AG04450 (cell line): ENCODE data around the gene FGGY. TPM values are rescaled to one million over a fixed set of nuclear protein-coding genes. Genes with fewer than 3 reads are reported as not detected.
"Not testable (repeated sequence)": the region's sequence is repeated elsewhere in the genome, so short reads cannot be mapped to it uniquely, and the experiment has no call there.

Experiments
- CTCF ChIA-PET: fragments of 300-600, 350-600 bp; formaldehyde crosslinking; extraction: SDS; loops from one replicate; lab custom pipeline; 2022; ENCODE audit warnings: antibody characterized with exemption, inconsistent platforms; lab: Charles Lee
- POLR2A ChIA-PET: fragments of 350-600 bp; formaldehyde crosslinking; extraction: SDS; loops from one replicate; lab custom pipeline; 2021; ENCODE audit warnings: antibody characterized with exemption, inconsistent platforms; lab: Yijun Ruan, JAX
- DNase-seq: peaks from one replicate; pipeline ENCODE4 v3.0.0-alpha.2; 2011; ENCODE audit warnings: low read depth, low spot score
- H3K27ac ChIP-seq: one replicate; pipeline ENCODE4 v1.5.1; 2012; ENCODE audit warnings: low read depth, low read length, control low read depth
- H3K27me3 ChIP-seq: one replicate; pipeline ENCODE4 v1.6.0; 2012; ENCODE audit warnings: low read length; ENCODE audit not compliant: control insufficient read depth, insufficient read depth
- H3K4me3 ChIP-seq: 2 replicates; pipeline ENCODE4 v1.5.1; 2011; ENCODE audit warnings: mild to moderate bottlenecking, low read depth, low read length, control low read depth
- H3K9me3 ChIP-seq: 2 replicates; pipeline ENCODE4 v1.5.1; 2012; ENCODE audit warnings: low read length; ENCODE audit not compliant: control insufficient read depth, insufficient read depth
- polyA minus RNA-seq: library from RNA; depleted of rRNA, polyadenylated mRNA; stranded (reverse); fragments of >200 nt; gene quantifications from 2 replicates; pipeline ENCODE4 v1.2.3, GENCODE V29; 2011; rRNA and poly(A)+ RNA removed
- polyA plus RNA-seq: library from polyadenylated mRNA; depleted of rRNA; stranded (reverse); fragments of >200 nt; gene quantifications from 2 replicates; pipeline ENCODE4 v1.2.3, GENCODE V29; 2011; rRNA removed
- TF ChIP-seq, protein P1 (sequence below): IDR thresholded peaks from 2 replicates; pipeline ENCODE4 v1.5.1; 2011; ENCODE audit warnings: low read depth, low read length, control low read depth, inconsistent platforms

Gene FGGY, protein sequence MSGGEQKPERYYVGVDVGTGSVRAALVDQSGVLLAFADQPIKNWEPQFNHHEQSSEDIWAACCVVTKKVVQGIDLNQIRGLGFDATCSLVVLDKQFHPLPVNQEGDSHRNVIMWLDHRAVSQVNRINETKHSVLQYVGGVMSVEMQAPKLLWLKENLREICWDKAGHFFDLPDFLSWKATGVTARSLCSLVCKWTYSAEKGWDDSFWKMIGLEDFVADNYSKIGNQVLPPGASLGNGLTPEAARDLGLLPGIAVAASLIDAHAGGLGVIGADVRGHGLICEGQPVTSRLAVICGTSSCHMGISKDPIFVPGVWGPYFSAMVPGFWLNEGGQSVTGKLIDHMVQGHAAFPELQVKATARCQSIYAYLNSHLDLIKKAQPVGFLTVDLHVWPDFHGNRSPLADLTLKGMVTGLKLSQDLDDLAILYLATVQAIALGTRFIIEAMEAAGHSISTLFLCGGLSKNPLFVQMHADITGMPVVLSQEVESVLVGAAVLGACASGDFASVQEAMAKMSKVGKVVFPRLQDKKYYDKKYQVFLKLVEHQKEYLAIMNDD
- 11.8 and 12.6 TPM in 2 replicates for polyA plus RNA-seq
- 24.2 and 25.0 TPM in 2 replicates for polyA minus RNA-seq

DNA sequence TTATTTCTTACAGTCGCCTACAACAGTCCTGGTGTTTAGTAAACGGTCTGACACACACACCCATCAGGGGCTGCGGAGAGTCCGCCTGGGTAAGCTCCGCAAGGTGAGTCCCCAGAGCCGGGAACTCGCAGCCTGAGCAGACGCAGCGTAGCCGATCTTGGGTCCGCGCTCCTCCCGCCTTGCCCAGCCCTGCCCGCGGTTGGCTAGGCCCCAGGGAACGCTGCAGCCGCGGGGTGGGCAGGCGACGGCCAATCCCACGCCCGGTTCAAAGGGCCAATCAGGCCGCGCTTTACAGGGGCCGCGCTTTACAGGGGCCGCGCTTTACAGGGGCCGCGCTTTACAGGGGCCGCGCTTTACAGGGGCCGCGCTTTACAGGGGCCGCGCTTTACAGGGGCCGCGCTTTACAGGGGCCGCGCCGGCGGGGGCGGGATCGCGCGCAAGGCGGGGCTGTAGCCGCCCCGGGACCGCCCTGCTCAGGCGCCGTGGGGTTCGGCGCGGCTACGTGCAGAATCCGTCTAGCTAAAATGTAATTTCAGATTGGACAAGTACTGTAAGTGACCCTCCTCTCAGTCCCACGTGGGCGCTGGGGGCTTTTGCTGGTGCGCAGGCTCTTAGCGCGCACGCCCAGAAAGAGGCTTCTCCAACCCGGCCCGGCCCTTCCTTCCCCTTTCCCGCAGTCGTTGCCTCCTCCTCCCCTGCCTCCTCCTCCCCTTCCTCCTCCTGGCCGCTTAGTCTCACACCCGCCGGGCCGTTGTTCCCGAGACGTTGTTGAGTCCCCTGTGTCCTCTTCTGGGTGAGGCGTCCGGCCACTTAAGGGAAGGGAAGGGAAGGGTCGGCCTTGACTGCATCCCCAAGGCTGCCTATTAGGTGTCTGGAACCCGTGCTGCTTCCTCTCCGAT, at the start of gene FGGY:
Gene FGGY (plus strand): TSS at position 737 of the 899 bp plus-strand sequence. CDS start 24,456 bp downstream, outside the sequence.
- peak within 1 kb of the TSS; percentile 69 for H3K4me3 ChIP-seq
- H3K27me3 ChIP-seq: no peaks in the 10 kb centered on the region
- POLR2A ChIA-PET: interaction anchor here (0.6 to 2.0 kb wide), 12 partner anchors 54 to 513 kb away, joined by 3 to 17 read pairs (median 4); partner anchors contain the start of gene JUN
- CTCF ChIA-PET: interaction anchor here (0.7 to 1.7 kb wide), 4 partner anchors 65 to 403 kb away, joined by 3 to 10 read pairs (median 3); no protein-coding TSS in a partner anchor
- TF ChIP-seq, protein P1, sequence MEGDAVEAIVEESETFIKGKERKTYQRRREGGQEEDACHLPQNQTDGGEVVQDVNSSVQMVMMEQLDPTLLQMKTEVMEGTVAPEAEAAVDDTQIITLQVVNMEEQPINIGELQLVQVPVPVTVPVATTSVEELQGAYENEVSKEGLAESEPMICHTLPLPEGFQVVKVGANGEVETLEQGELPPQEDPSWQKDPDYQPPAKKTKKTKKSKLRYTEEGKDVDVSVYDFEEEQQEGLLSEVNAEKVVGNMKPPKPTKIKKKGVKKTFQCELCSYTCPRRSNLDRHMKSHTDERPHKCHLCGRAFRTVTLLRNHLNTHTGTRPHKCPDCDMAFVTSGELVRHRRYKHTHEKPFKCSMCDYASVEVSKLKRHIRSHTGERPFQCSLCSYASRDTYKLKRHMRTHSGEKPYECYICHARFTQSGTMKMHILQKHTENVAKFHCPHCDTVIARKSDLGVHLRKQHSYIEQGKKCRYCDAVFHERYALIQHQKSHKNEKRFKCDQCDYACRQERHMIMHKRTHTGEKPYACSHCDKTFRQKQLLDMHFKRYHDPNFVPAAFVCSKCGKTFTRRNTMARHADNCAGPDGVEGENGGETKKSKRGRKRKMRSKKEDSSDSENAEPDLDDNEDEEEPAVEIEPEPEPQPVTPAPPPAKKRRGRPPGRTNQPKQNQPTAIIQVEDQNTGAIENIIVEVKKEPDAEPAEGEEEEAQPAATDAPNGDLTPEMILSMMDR: no peak
- no peaks in the 10 kb centered on the region; the same call in 1 of the 2 replicates for H3K9me3 ChIP-seq
- peak; percentile 98 for DNase-seq
- H3K27ac ChIP-seq: peak within 1 kb of the TSS; percentile 84

DNA sequence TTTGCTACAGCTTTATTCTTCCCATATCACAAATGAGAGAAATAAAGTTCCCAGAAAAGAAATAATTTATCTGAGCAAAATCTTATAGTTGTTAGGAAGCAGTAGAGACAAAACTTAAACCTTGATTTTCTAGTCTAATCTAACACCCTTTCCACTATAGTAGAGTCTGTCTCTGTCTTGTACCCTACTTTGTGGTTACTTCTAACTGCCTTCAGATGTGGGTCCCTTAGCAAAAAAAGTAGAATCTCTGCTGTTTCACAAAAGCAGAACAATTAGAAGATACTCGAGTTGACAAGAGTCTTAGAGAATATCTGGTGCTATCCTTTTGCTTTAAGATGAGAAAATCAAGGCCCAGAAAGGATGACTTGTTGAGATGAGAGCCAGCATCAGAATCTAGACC, 48.1 kb upstream of the FGGY start:
- CTCF ChIA-PET: no interaction called here
- POLR2A ChIA-PET: no interaction called here
- no peak overlapping the region for H3K4me3 ChIP-seq
- H3K27ac ChIP-seq: no peak overlapping the region
- no peak for DNase-seq
- no peaks in the 10 kb centered on the region for H3K27me3 ChIP-seq
- peaks cover 7% of the 10 kb centered on the region for H3K9me3 ChIP-seq
- TF ChIP-seq, protein P1: no peak

DNA sequence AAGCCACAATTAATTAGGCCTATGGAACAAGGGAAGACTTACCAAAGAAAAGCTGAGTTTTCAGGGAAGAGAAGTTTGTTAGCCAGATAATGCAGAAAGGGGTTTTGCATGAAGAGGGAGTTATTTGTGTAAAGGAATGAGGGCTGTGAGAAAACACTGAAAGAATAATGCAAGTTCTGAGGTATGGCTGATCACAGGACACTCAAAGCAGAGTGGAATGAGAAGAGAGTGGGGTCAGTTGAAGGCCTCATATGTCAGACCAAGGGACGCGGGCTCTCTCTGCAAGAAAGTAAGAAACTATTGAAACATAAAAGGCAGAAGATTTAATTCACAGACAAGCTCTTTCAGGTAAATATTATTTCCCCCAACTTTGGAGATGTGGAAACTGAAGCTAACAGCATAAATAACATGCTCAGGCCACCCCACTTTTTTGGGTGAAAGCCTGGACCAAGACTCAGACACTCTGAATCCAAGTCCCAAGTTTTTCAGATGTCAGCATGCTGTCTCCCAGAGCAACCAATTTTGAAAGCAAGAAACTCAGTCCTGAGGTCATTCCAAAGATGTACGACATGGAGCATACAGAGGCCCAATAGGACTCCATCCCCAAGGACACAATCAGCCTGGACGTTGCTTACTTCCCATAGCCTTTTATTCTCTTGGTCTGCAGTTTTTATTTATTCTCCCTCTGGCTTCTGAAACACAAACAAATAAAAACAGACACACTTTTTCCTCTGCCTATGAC, 47.3 kb upstream of the FGGY start:
- POLR2A ChIA-PET: no interaction called here
- no peaks in the 10 kb centered on the region for H3K27me3 ChIP-seq
- no peak overlapping the region for H3K4me3 ChIP-seq
- TF ChIP-seq, protein P1: no peak
- DNase-seq: no peak
- no peak overlapping the region for H3K27ac ChIP-seq
- H3K9me3 ChIP-seq: peaks cover 7% of the 10 kb centered on the region
- CTCF ChIA-PET: no interaction called here

DNA sequence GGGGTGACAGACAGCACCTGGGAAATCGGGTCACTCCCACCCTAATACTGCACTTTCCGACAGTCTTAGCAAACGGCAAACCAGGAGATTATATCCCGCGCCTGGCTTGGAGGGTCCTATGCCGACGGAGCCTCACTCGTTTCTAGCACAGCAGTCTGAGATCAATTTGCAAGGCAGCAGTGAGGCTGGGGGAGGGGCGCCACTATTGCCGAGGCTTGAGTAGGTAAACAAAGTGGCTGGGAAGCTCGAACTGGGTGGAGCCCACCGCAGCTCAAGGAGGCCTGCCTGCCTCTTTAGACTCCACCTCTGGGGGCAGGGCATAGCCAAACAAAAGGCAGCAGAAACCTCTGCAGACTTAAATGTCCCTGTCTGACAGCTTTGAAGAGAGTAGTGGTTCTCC, 45.8 kb upstream of the FGGY start:
- H3K9me3 ChIP-seq, CTCF ChIA-PET, H3K4me3 ChIP-seq, H3K27me3 ChIP-seq, DNase-seq, H3K27ac ChIP-seq, POLR2A ChIA-PET: not testable (repeated sequence)

DNA sequence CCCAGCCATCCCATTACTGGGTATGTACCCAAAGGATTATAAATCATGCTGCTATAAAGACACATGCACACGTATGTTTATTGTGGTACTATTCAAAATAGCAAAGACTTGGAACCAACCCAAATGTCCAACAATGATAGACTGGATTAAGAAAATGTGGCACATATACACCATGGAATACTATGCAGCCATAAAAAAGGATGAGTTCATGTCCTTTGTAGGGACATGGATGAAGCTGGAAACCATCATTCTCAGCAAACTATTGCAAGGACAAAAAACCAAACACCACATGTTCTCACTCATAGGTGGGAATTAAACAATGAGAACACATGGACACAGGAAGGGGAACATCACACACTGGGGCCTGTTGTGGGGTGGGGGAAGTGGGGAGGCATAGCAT, 40.5 kb upstream of the FGGY start:
- POLR2A ChIA-PET: not testable (repeated sequence)

More for the DNA sequence above, 40.5 kb upstream of the FGGY start:
- H3K9me3 ChIP-seq, DNase-seq, CTCF ChIA-PET, H3K27me3 ChIP-seq, H3K27ac ChIP-seq, H3K4me3 ChIP-seq: not testable (repeated sequence)
